Activated CD8-positive, alpha-beta memory T cell treated with anti-CD3 and anti-CD28 coated beads, Interleukin-2, amount 50 U/mL, for 1 hour (primary cell): ENCODE results near the gene PSMC3.

Experiments used
- DNase-seq: peaks from one replicate; pipeline ENCODE4 v3.0.0-alpha.2; 2020; ENCODE audit errors: extremely low read depth

Gene PSMC3

DNA sequence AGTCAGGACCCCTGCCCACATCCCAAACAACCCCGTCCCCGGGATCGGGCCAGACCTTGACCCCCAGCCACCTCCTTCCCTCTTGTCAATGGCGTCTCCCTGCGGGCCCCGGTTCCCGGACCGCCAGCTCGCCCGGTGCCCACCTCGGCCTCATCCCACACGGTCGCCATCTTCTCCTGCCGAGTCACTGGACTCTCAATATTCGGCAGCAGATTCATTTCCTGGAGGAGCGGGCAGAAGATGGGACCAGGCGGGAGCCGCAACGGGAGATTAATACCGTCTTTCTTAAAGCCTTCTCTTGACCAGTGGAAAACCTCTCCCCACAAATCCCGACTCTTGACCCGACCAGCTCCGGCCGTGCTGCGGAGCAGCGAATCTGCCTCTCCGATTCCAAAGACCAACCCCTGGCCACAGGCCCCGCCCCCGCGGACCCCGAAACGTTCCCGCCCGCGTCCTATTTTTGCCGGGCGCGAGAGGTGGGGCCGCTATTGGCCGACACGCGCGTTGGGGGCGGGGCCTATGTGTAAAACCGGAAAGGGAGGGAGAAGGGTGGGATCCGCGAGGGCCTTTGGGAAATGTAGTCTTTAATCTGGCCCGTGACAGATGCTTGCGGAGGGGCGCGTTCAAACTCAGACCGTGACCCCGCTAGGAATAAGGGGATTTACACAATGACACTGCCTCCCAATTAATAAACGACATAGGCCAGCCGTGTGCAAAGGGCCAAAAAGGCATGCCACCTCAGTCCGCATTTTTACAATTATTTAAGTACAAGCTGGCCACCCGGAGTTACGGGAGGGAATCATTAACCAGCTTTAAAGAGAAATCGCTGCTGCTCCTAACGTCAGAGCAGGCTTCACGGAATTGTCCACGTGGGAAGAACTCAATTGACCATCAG is at the start of gene PSMC3:
PSMC3 (minus strand) TSS at position 378 of the 895 bp plus-strand sequence; CDS start at position 218, 160 bp downstream.
- DNase-seq = peak; percentile 96

GRCh38 chr11:47470671-47471070 is 44.4 kb upstream of the PSMC3 start:
- DNase-seq = no peak

- no peak for DNase-seq
Observed at GRCh38 chr11:47469361-47470179, 43.3 kb upstream of the PSMC3 start.

DNA sequence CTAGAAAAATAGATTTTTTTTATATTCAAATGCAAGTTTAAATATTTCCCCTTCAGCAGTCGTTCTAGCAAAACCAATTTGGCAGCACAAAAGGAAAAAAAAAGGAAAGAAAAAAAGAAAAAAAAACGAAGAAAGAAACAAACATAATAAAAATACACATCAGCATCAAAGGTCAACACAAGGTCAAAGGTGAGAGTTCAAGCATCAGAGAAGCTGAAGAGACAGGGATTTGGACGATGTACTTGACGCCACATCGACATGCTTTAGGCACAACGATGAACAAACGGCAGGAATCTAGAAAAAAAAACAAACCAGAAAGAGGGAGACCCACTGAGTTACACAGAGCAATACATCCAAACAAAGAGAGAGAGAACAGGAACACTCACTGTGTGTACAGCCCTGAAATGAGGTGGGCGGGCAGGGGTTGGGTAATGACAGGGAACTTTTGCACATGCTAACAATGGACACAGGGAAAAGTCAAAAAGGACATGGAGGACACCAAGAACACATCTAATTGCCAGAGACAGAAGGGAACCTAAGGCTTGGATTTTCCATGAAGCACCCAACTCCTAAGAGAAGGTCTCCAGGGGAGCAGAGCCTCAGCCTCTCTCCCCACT is 42.5 kb upstream of the PSMC3 start:
- DNase-seq = no peak

DNA sequence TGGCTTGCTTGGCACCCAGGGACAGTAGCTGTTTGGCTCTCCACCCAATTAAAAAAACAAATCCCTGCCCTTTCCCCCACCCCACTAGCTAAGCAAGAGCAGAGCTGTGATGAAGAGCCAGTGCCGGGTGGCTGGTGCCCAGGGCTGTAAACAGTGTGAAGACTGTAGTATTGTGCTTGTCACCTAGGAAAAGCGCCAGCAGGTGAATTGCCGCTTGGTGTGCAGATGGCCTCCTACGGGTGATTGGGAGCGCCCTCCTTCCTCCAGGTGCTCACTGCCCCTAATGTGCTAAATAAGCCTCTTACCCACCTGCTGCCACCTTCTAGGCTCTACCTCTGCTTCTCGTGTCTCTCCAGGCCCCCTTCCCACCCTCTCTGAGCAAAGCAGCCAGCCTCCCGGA is 41.1 kb upstream of the PSMC3 start:
- no peak for DNase-seq

DNA sequence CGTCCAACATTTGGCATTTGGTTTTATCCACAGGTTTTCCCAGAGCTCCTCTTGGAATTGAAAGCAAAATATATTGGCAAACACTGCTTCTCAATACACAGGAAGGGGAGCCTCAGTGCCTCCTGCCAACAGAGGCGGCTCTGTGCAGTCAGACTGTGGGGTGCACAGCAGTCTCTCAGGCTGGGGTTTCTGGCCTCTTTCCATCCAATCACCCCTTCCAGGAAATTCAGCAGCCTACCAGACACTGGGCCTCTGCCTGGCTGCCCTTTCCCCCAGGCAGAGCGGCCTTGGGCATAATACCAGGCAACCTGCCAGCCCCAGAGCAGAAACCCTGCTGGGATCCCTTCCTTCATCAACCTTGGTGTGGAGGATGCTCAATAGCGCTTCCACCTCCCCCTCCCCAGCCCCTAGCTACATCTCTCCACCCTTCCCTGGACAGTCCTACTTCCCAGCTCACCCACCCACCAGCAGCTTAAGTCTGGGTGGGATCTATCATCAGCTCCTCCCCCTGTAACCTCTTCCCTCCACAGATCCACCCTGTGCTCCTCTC is 40.5 kb upstream of the PSMC3 start:
- no peak for DNase-seq

DNA sequence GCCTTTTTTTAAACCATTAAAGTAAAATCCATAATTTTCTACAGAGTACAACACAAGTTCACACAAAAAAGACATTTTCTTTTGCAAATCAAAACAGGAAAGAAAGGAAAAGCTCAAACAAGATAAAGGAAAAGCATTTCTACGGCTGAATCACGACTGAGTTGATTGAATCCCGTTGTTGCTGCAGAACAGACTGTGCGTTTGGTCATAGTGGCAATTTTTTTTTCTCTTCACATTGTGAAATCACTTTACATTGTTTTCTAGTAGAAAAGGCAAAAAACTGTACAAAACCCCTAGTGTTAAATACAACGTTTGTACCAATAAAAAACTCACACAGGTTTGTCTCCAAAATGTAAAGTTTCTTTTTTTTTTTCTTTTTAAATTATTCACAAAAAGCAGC is 40.0 kb upstream of the PSMC3 start:
- no peak for DNase-seq

DNA sequence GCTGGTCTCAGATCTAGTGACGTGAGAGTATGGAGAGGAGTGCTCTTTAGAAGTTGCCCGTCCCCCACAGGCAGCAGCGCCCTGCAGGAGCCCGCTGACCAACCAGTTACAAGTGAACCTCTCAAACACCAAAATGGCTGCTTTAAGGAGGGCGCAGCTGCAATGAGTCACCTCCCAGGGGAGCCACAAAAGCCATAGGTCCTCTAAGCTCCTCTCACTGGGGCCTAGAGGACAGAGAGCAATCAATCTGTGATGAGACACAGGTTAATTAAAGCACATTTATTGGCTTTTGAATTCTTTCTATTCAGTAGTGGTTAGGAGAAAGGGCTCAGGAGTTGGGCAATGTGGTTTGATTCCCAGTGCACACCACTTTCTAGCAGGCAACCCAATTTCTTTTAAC is 38.2 kb upstream of the PSMC3 start:
- no peak for DNase-seq

- no peak for DNase-seq
Observed at GRCh38 chr11:47461876-47462275, 35.6 kb upstream of the PSMC3 start.

DNA sequence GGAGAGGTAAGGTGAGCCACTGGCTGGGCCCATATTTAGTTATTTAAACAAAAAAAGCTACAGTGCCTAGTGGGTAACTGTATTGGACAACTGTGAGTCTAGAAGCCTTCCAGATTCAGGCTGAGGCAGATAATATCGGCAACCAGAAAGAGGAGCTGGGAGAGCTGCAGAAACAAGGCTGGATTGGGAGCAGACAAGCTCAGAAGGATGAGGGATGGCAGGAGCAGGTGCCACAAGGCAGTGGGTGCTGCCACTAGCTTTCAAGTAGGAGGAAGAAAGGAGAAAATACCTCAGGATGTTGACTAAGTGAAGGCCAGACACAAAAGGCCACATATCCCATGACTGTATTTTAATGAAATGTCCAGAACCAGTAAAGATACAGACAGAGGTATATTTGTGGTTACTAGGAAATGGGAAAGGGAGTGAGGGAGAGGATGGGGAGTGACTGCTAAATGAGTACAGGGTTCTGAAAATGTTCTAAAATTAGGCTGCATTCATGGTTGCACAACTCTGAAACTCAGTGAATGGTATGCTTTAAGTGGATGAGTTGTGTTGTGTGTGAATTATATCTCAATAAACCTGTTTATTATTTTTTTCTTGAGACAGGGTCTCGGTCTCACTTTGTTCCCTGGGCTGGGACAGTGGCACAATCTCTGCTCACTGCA is 34.5 kb upstream of the PSMC3 start:
- no peak for DNase-seq

DNA sequence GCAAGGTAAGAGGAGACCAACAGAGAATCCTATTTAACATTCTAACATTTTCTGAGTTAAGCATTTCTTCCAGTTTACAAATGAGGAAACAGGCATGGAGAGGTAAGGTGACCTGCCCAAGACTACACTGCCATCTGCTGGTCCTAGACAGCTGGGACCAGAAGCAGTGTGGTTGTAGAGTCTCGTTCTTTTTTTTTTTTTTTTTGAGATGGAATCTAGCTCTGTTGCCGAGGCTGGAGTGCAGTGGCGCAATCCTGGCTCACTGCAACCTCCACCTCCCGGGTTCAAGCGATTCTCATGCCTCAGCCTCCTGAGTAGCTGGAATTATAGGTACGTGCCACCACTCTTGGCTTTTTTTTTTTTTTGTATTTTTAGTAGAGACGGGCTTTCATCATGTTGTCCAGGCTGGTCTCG is 28.0 kb upstream of the PSMC3 start:
- peak; percentile 9 for DNase-seq

DNA sequence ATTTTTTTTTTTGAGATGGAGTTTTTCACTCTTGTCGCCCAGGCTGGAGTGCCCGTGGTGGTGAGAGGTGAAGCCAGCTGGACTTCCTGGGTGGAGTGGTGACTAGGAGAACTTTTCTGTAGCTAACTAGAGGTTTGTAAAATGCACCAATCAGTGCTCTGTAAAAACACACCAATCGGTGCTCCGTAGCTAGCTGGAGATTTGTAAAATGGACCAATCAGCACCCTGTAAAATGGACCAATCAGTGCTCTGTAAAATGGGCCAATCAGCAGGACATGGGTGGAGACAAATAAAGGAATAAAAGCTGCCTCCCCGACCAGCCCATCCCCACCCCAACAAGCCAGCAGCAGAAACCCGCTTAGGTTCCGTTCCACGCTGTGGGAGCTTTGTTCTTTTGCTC is 27.1 kb upstream of the PSMC3 start:
- DNase-seq = no peak

- no peak for DNase-seq
Observed at GRCh38 chr11:47451990-47452389, 25.8 kb upstream of the PSMC3 start.

DNA sequence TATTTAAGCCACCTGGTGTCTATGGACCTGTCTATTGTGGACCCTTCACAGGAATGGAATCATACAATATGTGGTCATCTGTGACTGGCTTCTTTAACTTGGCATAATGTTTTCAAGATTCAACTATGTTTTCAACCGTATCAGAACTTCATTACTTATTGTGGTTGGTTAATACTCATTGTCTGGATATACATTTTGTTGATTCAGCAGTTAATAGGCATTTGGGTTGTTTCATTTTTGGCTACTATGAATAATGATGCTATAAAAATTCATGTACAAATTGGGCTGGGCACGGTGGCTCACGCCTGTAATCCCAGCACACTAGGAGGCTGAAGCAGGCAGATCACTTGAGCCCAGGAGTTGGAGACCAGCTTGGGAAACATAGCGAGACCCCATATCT is 25.2 kb upstream of the PSMC3 start:
- no peak for DNase-seq

- no peak for DNase-seq
Observed at GRCh38 chr11:47449541-47449940, 23.3 kb upstream of the PSMC3 start.

DNA sequence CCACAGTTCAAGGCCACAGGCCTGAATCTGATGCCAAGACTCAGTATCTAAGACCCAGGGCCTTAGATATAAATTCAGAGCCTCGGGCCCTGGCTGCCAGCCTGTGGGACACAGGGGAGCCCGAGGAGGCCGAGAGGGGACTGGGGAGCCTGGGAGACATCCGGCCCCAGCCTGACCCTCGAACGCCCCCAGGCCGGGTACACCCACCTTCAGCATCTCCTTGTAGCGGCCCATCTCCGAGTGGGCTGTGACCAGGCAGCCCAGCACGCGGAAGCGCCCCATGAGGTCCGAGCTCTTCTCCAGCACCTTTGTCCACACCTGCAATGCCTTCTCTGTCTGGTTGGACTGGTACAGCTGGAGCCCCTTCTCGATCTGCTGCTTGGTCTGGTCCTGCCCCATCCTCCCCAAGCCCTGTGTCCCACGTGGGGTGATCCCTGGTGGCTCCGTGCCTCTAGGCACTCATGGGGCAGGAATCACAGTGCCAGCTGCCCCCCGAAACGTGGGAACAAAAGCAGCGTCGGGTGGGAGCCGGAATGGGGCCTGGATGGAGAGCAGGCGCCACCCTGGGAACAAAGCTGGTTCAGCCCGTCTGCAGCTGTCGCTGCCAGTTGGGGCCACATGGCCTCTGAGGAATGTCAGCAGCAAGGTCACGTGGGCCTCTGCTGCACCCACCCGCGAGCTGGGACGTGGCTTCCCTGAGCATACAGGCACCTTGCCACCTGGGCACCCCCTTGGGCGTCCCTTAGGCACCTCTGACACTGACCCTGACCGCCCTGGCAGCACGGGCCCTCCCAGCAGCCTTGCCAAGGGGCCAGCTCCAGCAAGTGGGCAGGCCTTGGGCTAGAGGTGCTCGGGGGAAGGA is 22.6 kb upstream of the PSMC3 start, which contains the start of gene RAPSN:
RAPSN (minus strand) TSS at position 571 of the 862 bp plus-strand sequence; CDS start at position 399, 172 bp downstream.
- no peak for DNase-seq

DNA sequence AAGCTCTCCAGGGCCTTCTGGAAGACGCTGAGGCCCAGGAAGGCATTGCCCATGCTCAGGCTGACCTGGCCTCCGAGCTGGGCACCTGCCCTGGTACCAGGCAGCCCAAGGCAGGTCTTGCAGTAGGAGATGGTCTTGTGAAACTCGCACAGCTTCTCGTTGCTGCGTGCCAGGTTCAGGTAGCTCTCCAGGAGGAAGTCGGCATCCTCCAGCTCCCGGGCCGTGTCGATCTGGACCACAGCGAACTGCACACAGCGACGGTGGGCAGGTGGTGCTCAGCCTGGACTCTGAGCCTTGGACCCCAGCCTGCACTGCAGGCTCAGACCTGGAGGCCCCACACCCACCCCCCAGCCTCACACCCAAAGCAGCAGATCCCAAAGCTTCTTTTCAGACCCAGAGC is 21.7 kb upstream of the PSMC3 start:
- no peak for DNase-seq

GRCh38 chr11:47446833-47447232 is 20.6 kb upstream of the PSMC3 start:
- no peak for DNase-seq

DNA sequence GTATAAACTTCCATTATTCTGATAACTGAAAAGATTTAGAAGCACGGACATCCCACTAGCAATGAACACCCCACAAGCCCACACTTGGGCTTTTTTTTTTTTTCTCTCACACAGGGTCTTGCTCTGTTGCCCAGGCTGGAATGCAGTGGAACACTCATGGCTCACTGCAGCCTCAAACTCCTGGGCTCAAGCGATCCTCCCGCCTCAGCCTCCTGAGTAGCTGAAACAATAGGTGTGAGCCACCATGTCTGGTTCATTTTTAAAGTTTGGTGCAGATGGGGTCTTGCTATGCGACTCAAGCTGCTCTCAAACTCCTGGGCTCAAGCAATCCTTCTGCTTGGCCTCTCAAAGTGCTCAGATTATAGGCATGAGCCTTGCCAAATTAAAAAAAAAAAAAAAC is 19.6 kb upstream of the PSMC3 start:
- DNase-seq = no peak

DNA sequence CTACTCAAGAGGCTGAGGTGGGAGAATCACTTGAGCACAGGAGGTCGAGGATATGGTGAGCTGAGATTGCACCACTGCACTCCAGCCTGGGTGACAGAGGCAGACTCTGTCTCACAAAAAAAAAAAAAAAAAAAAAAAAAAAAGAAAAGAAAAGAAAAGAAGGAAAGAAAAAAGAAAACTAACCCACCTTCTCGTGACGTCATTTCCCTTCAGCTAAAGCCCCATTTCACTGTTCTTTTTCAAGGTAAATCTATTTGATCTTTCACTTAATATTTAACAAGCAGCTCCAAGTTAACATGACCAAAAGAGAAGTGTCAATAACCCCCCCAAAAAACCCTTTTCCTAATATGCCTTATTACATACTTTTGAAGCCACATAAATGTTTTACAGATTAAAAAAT is 17.6 kb upstream of the PSMC3 start:
- no peak for DNase-seq
